ENCODE results near the gene HIPK3.

- TF ChIP-seq RAD21 (conservative IDR thresholded peaks at IDR 0.05): no peak
- no peak for TF ChIP-seq CTCF (IDR thresholded peaks at IDR 0.05; ENCODE audit: poor library complexity, severe bottlenecking)
- TF ChIP-seq EZH2 (IDR thresholded peaks at IDR 0.05; ENCODE audit: borderline replicate concordance, insufficient read depth, low read length, poor library complexity, severe bottlenecking): no peak
- TF ChIP-seq EP300 (conservative IDR thresholded peaks at IDR 0.05; ENCODE audit: poor library complexity, severe bottlenecking): no peak
- TF ChIP-seq SMC3 (conservative IDR thresholded peaks at IDR 0.05; ENCODE audit: poor library complexity): no peak
- TF ChIP-seq POLR2AphosphoS5 (IDR thresholded peaks at IDR 0.05): no peak
- TF ChIP-seq TAF1 (IDR thresholded peaks at IDR 0.05; ENCODE audit: low read depth): no peak
- TF ChIP-seq REST (IDR thresholded peaks at IDR 0.05; ENCODE audit: borderline replicate concordance): no peak
Measured at GRCh38 chr11:33256031-33256812, 959 bp upstream of the HIPK3 start.

All from neural cell (in vitro differentiated cells).